H1 (cell line): ENCODE measurements around the gene ZBTB47. TPM values are rescaled to one million over a fixed set of nuclear protein-coding genes. Genes with fewer than 3 reads are reported as not detected.

Experiments used
- KDM4A ChIP-seq: IDR thresholded peaks from one replicate; pipeline ENCODE4 v1.7.1; 2012; ENCODE audit warnings: low read depth, mild to moderate bottlenecking, moderate library complexity, low read length, inconsistent platforms; ENCODE audit not compliant: severe bottlenecking
- NANOG ChIP-seq: IDR thresholded peaks from 2 replicates; pipeline ENCODE4 v1.6.1; 2011; ENCODE audit warnings: low read length, low read depth, mild to moderate bottlenecking, inconsistent platforms; ENCODE audit not compliant: insufficient read depth, poor library complexity, severe bottlenecking
- SIN3A ChIP-seq, 2 experiments: IDR thresholded peaks in 1 of 2; conservative IDR thresholded peaks in 1 of 2; 2 replicates each; pipeline ENCODE4 v1.6.1; 2011 to 2012; ENCODE audit warnings: low read length in 2 of 2, improper control_type of control experiment in 1 of 2, low read depth in 1 of 2, mild to moderate bottlenecking in 1 of 2
- SP2 ChIP-seq: IDR thresholded peaks from 2 replicates; pipeline ENCODE4 v1.6.1; 2012; ENCODE audit warnings: mild to moderate bottlenecking, low read length, inconsistent platforms
- TAF1 ChIP-seq: IDR thresholded peaks from 2 replicates; pipeline ENCODE4 v1.6.1; 2011; ENCODE audit warnings: mild to moderate bottlenecking, low read depth, low read length
- TCF12 ChIP-seq: IDR thresholded peaks from 2 replicates; pipeline ENCODE4 v1.6.1; 2011; ENCODE audit warnings: low read depth, mild to moderate bottlenecking, low read length
- polyA plus RNA-seq, 7 experiments: library from polyadenylated mRNA; depleted of rRNA in 3 of 7; stranded (reverse) in 5 of 7; unstranded in 2 of 7; fragments of >200 nt in 5 of 7; fragments of 200-250 nt in 2 of 7; gene quantifications; 1 replicate in 5 of 7; 2 replicates in 1 of 7; 4 replicates in 1 of 7; pipeline versions ENCODE4 v1.2.1 to v1.2.3, GENCODE V29; 2011 to 2013; ENCODE audit warnings: missing spikeins in 2 of 7, mixed read lengths in 2 of 7
- total RNA-seq: library from RNA; stranded (reverse); fragmentation: NEBNext Ultra II Directional; extraction: Animal tissue kit (Norgen Biotek cat#: 25700); gene quantifications from 2 replicates; pipeline ENCODE4 v1.2.1, GENCODE V29; 2021
- TF ChIP-seq, protein P1 (sequence below): fragments of 300-600 bp; sonication (generic); IDR thresholded peaks from 2 replicates; pipeline ENCODE4 v1.7.1; 2012; ENCODE audit warnings: low read length, moderate library complexity, mild to moderate bottlenecking, inconsistent platforms; ENCODE audit not compliant: insufficient replicate concordance
- TF ChIP-seq, protein P2 (sequence below): IDR thresholded peaks from 2 replicates; pipeline ENCODE4 v1.6.1; 2011; ENCODE audit warnings: low read length, improper control_type of control experiment
- TF ChIP-seq, protein P3 (sequence below): IDR thresholded peaks from 2 replicates; pipeline ENCODE4 v1.6.1; 2012; ENCODE audit warnings: inconsistent platforms

ZBTB47 gene
- total and polyA plus RNA-seq, 2 of the 8 experiments (the other 6 are each of a cell fraction or from before 2014, with no cell fraction given) = 2.8 to 4.1 TPM

DNA sequence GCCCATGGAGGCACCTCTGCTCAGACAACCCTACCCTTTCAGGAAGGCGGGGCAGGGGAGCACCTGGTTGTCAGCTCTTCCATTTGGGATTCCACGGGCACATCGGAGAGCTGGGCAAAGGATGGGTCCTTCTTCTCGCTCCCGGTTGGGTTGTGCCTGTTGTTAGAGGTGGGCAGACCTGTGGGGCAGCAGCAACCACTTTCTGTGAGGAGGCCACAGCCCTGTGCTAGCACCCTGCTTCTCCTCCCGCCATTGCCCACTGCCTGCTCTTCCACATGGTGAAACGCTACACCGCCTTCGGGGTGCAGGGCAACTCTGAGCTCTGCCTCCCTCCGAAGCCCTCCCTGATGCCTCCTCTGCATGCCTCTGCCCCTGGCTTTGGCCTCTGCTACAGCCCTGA, 56.1 kb downstream of the ZBTB47 start (continued):
- TF ChIP-seq, protein P1, sequence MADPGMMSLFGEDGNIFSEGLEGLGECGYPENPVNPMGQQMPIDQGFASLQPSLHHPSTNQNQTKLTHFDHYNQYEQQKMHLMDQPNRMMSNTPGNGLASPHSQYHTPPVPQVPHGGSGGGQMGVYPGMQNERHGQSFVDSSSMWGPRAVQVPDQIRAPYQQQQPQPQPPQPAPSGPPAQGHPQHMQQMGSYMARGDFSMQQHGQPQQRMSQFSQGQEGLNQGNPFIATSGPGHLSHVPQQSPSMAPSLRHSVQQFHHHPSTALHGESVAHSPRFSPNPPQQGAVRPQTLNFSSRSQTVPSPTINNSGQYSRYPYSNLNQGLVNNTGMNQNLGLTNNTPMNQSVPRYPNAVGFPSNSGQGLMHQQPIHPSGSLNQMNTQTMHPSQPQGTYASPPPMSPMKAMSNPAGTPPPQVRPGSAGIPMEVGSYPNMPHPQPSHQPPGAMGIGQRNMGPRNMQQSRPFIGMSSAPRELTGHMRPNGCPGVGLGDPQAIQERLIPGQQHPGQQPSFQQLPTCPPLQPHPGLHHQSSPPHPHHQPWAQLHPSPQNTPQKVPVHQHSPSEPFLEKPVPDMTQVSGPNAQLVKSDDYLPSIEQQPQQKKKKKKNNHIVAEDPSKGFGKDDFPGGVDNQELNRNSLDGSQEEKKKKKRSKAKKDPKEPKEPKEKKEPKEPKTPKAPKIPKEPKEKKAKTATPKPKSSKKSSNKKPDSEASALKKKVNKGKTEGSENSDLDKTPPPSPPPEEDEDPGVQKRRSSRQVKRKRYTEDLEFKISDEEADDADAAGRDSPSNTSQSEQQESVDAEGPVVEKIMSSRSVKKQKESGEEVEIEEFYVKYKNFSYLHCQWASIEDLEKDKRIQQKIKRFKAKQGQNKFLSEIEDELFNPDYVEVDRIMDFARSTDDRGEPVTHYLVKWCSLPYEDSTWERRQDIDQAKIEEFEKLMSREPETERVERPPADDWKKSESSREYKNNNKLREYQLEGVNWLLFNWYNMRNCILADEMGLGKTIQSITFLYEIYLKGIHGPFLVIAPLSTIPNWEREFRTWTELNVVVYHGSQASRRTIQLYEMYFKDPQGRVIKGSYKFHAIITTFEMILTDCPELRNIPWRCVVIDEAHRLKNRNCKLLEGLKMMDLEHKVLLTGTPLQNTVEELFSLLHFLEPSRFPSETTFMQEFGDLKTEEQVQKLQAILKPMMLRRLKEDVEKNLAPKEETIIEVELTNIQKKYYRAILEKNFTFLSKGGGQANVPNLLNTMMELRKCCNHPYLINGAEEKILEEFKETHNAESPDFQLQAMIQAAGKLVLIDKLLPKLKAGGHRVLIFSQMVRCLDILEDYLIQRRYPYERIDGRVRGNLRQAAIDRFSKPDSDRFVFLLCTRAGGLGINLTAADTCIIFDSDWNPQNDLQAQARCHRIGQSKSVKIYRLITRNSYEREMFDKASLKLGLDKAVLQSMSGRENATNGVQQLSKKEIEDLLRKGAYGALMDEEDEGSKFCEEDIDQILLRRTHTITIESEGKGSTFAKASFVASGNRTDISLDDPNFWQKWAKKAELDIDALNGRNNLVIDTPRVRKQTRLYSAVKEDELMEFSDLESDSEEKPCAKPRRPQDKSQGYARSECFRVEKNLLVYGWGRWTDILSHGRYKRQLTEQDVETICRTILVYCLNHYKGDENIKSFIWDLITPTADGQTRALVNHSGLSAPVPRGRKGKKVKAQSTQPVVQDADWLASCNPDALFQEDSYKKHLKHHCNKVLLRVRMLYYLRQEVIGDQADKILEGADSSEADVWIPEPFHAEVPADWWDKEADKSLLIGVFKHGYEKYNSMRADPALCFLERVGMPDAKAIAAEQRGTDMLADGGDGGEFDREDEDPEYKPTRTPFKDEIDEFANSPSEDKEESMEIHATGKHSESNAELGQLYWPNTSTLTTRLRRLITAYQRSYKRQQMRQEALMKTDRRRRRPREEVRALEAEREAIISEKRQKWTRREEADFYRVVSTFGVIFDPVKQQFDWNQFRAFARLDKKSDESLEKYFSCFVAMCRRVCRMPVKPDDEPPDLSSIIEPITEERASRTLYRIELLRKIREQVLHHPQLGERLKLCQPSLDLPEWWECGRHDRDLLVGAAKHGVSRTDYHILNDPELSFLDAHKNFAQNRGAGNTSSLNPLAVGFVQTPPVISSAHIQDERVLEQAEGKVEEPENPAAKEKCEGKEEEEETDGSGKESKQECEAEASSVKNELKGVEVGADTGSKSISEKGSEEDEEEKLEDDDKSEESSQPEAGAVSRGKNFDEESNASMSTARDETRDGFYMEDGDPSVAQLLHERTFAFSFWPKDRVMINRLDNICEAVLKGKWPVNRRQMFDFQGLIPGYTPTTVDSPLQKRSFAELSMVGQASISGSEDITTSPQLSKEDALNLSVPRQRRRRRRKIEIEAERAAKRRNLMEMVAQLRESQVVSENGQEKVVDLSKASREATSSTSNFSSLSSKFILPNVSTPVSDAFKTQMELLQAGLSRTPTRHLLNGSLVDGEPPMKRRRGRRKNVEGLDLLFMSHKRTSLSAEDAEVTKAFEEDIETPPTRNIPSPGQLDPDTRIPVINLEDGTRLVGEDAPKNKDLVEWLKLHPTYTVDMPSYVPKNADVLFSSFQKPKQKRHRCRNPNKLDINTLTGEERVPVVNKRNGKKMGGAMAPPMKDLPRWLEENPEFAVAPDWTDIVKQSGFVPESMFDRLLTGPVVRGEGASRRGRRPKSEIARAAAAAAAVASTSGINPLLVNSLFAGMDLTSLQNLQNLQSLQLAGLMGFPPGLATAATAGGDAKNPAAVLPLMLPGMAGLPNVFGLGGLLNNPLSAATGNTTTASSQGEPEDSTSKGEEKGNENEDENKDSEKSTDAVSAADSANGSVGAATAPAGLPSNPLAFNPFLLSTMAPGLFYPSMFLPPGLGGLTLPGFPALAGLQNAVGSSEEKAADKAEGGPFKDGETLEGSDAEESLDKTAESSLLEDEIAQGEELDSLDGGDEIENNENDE = no peak
- TF ChIP-seq SP2 (no peak), SIN3A (conservative IDR thresholded peaks at IDR 0.05 in 1 of 2, IDR thresholded peaks at IDR 0.05 in 1 of 2; ENCODE audit: low read depth in 1 of 2, low read length in 2 of 2) (no peak), KDM4A (no peak), TAF1 (no peak), TCF12 (no peak), NANOG (no peak)
- TF ChIP-seq, protein P2, sequence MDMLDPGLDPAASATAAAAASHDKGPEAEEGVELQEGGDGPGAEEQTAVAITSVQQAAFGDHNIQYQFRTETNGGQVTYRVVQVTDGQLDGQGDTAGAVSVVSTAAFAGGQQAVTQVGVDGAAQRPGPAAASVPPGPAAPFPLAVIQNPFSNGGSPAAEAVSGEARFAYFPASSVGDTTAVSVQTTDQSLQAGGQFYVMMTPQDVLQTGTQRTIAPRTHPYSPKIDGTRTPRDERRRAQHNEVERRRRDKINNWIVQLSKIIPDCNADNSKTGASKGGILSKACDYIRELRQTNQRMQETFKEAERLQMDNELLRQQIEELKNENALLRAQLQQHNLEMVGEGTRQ = no peak
- TF ChIP-seq, protein P3, sequence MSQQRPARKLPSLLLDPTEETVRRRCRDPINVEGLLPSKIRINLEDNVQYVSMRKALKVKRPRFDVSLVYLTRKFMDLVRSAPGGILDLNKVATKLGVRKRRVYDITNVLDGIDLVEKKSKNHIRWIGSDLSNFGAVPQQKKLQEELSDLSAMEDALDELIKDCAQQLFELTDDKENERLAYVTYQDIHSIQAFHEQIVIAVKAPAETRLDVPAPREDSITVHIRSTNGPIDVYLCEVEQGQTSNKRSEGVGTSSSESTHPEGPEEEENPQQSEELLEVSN = no peak
